NB4 (cell line): ENCODE measurements around the gene TEX19.

Source experiments
- DNase-seq: peaks from one replicate; pipeline ENCODE4 v3.0.0; 2010; ENCODE audit warnings: low read depth
- H3K4me3 ChIP-seq: one replicate; pipeline ENCODE4 v1.5.1; 2011; ENCODE audit warnings: mild to moderate bottlenecking, low read depth, low read length, moderate library complexity
- MAX ChIP-seq: IDR thresholded peaks from 2 replicates; pipeline ENCODE4 v1.6.1; 2011; ENCODE audit warnings: low read depth, low read length
- MYC ChIP-seq: IDR thresholded peaks from 2 replicates; pipeline ENCODE4 v1.6.1; 2011; ENCODE audit warnings: low read depth, low read length
- POLR2A ChIP-seq: IDR thresholded peaks from 2 replicates; pipeline ENCODE4 v1.6.1; 2011; ENCODE audit warnings: mild to moderate bottlenecking; ENCODE audit not compliant: insufficient read length; ENCODE audit errors: extremely low read depth
- TF ChIP-seq, protein P1 (sequence below): IDR thresholded peaks from one replicate; pipeline ENCODE4 v1.5.1; 2012; ENCODE audit warnings: low read depth, low read length

TEX19 gene

DNA sequence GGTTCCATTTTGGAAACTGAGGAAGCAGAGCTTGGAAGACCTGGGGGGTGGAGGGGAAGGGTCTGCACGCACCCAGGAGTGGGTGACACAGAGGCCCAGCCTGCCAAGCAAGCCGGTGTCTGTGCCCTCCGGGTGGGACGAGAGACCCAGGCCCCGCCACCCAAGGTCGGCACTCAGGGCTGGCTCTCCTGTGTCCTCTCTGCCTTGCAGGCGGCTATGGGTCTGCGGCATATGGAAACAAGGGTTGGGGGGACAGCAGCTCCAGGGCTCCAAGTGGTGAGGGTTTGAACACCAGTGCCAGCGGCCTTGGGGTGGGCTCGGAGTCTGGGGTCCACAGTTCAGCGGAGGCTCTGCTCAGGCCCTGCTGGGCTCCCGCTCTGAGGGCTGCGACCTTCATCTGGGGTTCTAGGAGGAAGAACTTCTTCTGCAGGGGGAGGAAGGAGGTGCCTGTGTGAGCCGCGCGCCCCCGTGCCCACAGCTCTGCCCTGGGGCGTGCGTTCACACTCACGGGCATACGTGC lies 37.0 kb upstream of the TEX19 start:
- no peak overlapping the region for H3K4me3 ChIP-seq
- DNase-seq, result no peak
- TF ChIP-seq POLR2A, result no peak
- no peak for TF ChIP-seq MYC
- TF ChIP-seq, protein P1, sequence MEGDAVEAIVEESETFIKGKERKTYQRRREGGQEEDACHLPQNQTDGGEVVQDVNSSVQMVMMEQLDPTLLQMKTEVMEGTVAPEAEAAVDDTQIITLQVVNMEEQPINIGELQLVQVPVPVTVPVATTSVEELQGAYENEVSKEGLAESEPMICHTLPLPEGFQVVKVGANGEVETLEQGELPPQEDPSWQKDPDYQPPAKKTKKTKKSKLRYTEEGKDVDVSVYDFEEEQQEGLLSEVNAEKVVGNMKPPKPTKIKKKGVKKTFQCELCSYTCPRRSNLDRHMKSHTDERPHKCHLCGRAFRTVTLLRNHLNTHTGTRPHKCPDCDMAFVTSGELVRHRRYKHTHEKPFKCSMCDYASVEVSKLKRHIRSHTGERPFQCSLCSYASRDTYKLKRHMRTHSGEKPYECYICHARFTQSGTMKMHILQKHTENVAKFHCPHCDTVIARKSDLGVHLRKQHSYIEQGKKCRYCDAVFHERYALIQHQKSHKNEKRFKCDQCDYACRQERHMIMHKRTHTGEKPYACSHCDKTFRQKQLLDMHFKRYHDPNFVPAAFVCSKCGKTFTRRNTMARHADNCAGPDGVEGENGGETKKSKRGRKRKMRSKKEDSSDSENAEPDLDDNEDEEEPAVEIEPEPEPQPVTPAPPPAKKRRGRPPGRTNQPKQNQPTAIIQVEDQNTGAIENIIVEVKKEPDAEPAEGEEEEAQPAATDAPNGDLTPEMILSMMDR, result no peak
- TF ChIP-seq MAX, result no peak

DNA sequence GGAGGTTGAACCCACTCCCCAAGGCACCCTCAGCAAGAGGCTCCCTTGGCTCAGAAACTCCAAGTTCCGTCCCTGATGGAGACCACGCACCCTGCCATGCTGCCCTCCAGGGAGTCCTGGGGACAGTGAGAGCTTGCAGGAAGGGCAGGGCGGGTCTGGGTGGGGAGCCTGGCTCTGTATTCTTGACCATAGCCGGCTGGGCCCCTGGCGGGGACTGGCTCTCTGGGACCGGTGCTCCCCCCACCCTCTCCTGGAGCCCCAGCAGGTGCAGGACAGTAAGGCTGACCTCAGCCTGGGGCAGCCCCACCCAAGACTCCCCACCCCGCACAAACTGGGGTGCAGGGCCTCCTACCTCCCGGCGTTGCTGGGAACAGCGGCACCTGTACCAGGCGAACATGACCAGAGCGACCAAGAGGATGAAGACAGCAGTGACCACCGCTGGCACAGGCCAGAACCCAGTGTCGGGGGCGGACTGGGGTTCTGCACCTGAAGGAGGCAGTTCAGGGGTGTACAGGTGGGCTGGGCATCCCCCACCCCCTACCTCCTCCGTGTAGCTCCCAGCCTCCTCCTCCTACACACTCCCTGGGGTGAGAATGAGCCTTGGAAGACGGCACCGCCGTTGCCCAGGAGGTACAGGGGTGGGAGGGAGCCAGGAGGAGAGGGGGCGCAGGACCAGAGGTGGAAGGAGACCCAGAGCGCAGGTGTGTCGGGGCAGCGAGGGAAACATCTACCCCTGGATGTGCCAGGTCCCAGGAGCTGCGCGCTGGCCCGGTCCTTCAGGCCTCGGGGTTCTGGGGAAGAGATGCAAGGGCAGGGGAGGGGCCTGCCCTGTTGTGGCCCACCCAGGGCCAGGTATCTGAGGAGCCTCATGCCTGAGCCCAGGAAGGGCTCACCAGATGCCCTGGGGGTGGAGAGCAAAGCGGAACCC lies 36.3 kb upstream of the TEX19 start:
- no peak for DNase-seq
- H3K4me3 ChIP-seq, result no peak overlapping the region
- TF ChIP-seq, protein P1, result no peak
- TF ChIP-seq POLR2A, result no peak
- no peak for TF ChIP-seq MAX
- no peak for TF ChIP-seq MYC

DNA sequence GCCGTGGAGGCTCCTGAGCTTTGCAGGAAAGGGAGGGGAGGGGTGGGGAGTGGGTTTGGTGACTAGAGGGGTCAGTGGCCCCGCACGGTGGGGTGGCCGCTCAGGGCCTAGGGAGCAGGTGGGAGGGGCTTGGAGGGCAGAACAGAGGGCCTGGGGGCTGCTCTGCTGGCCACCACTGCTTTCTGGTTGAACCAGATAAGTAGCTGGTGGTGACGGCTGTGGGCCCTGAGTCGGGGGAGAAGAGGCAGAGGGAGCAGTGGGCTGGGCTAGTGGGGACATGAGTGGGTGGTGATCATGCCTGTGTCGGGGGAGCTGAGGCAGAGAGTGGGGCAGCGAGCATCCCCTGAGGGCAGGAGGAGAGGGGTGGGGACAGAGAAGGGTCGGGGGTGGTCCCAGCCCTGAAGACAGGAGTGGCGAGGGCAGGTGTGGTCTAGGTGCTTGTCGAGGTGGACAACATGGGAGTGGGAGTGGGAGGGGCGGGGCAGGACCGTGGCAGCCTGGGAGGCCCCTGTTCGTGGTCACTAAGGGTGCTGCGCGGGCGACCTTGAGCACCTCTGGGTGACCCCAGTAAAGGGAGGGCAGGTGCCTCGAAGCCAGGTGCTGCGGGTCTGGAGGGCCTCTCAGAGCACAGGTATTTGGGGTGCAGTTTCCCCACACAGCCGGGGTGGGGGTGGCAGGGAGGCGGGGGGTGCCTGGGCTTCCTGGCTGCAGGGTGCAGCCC lies 35.4 kb upstream of the TEX19 start:
- TF ChIP-seq, protein P1, result no peak
- TF ChIP-seq POLR2A, result no peak
- no peak for TF ChIP-seq MYC
- no peak for TF ChIP-seq MAX
- DNase-seq, result no peak

DNA sequence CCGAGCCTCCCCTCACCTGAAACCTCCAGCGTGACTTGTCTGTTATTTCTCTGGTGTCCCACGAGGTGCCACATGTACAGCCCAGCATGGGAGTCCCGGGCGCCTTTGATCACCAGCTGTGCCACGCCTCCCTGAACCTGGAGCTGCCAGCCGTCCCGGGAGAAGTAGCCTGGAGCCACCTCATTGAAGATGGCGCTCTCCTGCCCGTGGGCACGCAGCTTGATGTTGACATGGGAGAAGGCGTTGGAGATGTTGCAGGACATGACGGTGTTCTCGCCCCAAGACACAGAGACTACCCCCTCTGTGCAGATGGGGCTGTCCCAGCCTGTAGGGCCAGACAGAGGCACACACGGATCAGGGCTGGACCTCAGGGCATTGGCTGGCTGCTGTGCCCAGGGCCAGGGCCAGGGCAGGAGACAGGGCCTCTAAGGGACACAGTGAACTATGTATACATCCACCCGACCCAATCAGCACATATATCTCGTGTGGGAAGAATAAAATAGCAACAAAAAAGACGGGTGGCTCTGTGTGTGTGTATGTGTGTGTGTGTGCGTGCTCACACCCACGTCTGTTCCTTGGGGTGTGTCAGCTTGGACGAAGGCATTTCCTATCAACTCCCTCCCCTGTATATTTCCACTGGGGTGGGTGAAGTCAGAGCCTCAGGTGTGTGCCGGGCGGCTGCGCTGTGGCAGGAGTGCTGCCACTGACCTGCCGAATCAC lies 34.3 kb upstream of the TEX19 start:
- TF ChIP-seq MYC, result no peak
- TF ChIP-seq, protein P1, result no peak
- no peak for TF ChIP-seq POLR2A
- TF ChIP-seq MAX, result no peak
- no peak for DNase-seq
- no peak overlapping the region for H3K4me3 ChIP-seq

More for the DNA sequence above, 35.4 kb upstream of the TEX19 start:
- no peak overlapping the region for H3K4me3 ChIP-seq
